Measurements from ENCODE around the gene ZNF76.

DNA sequence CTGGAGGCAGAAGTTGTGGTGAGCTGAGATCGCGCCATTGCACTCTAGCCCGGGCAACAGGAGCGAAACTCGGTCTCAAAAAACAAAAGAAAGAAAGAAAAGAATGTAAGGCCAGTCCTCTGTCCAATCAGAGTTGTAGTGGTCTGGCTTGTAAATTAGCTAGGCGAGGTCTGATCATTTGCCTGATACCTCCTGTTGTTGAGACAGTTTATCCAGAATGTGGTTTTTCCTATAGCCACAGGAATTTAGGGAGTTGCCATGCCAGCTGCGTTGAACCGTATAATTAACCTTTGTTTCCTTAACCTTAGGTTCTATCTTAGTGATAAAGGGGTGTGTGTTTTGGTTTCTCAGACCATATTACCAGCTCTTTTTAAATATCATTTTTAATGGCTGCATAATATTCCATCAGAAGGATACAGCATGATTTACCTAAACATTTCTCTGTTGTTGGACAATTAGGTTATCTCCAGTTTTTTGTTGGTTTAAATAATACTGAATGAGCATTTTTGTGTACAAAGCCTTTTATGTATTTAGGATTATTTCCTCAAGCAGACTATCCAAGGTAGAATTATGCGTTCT, 71.1 kb downstream of the ZNF76 start:
- TF ChIP-seq, protein P1, sequence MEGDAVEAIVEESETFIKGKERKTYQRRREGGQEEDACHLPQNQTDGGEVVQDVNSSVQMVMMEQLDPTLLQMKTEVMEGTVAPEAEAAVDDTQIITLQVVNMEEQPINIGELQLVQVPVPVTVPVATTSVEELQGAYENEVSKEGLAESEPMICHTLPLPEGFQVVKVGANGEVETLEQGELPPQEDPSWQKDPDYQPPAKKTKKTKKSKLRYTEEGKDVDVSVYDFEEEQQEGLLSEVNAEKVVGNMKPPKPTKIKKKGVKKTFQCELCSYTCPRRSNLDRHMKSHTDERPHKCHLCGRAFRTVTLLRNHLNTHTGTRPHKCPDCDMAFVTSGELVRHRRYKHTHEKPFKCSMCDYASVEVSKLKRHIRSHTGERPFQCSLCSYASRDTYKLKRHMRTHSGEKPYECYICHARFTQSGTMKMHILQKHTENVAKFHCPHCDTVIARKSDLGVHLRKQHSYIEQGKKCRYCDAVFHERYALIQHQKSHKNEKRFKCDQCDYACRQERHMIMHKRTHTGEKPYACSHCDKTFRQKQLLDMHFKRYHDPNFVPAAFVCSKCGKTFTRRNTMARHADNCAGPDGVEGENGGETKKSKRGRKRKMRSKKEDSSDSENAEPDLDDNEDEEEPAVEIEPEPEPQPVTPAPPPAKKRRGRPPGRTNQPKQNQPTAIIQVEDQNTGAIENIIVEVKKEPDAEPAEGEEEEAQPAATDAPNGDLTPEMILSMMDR (IDR thresholded peaks at IDR 0.05; ENCODE audit: low read depth, low read length, missing input control) = no peak
- TF ChIP-seq RAD21 (IDR thresholded peaks at IDR 0.05) (no peak), FOXA1 (IDR thresholded peaks at IDR 0.05) (no peak), TAF1 (conservative IDR thresholded peaks at IDR 0.05) (no peak), RXRA (IDR thresholded peaks at IDR 0.05) (no peak), GABPA (IDR thresholded peaks at IDR 0.05 in 1 of 2, conservative IDR thresholded peaks at IDR 0.05 in 1 of 2) (no peak), SP1 (IDR thresholded peaks at IDR 0.05) (no peak)
- TF ChIP-seq, protein P2, sequence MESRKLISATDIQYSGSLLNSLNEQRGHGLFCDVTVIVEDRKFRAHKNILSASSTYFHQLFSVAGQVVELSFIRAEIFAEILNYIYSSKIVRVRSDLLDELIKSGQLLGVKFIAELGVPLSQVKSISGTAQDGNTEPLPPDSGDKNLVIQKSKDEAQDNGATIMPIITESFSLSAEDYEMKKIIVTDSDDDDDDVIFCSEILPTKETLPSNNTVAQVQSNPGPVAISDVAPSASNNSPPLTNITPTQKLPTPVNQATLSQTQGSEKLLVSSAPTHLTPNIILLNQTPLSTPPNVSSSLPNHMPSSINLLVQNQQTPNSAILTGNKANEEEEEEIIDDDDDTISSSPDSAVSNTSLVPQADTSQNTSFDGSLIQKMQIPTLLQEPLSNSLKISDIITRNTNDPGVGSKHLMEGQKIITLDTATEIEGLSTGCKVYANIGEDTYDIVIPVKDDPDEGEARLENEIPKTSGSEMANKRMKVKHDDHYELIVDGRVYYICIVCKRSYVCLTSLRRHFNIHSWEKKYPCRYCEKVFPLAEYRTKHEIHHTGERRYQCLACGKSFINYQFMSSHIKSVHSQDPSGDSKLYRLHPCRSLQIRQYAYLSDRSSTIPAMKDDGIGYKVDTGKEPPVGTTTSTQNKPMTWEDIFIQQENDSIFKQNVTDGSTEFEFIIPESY (IDR thresholded peaks at IDR 0.05) = no peak

All from liver (tissue), 3 donors.